ENCODE data around the gene CNTNAP2. TPM values are rescaled to one million over a fixed set of nuclear protein-coding genes. Genes with fewer than 3 reads are reported as not detected.

CNTNAP2 gene
- total and polyA plus RNA-seq, 12 donors = 0.07 to 0.77 (median 0.24) TPM

- Histone ChIP-seq H3K4me3 (no peak overlapping the region), H3K36me3 (no peaks in the 10 kb centered on the region), H3K9me3 (peaks cover 0 to 2% (median 0%) of the 10 kb centered on the region in 11 donors), H3K27me3 (no peaks in the 10 kb centered on the region), H3K27ac (no peak overlapping the region), H3K4me1 (no peaks in the 10 kb centered on the region)
- ATAC-seq = no peak
- DNase-seq = no peak
- TF ChIP-seq, protein P1, sequence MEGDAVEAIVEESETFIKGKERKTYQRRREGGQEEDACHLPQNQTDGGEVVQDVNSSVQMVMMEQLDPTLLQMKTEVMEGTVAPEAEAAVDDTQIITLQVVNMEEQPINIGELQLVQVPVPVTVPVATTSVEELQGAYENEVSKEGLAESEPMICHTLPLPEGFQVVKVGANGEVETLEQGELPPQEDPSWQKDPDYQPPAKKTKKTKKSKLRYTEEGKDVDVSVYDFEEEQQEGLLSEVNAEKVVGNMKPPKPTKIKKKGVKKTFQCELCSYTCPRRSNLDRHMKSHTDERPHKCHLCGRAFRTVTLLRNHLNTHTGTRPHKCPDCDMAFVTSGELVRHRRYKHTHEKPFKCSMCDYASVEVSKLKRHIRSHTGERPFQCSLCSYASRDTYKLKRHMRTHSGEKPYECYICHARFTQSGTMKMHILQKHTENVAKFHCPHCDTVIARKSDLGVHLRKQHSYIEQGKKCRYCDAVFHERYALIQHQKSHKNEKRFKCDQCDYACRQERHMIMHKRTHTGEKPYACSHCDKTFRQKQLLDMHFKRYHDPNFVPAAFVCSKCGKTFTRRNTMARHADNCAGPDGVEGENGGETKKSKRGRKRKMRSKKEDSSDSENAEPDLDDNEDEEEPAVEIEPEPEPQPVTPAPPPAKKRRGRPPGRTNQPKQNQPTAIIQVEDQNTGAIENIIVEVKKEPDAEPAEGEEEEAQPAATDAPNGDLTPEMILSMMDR (IDR thresholded peaks at IDR 0.05) = no peak
- intact Hi-C loops (cut with DNase I) = no loop called here
Observed at GRCh38 chr7:147510201-147510542, 1393.6 kb downstream of the CNTNAP2 start.

DNA sequence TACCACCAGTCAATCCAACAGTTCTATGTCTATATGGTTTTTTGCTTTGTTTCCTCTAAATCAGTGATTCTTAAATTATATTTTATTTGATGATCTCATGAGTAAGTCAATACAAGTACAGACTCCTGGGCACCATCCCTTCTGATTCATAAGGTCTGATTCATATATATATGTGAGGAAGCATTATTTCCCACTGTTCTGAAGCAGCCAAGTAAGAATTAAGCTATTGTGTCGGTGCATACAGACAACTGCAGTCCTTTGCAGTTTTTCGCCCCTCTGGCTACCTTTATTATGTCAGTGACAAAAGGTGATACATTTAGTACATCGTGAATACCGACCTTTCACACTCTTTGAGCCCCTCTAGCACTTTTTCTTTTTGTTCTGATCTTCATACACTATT, 1394.3 kb downstream of the CNTNAP2 start:
- H3K4me3 ChIP-seq = no peak overlapping the region
- ATAC-seq (no peak), DNase-seq (no peak)
- H3K27me3 ChIP-seq = no peaks in the 10 kb centered on the region
- WGBS, 2 donors = 76 to 82% methylated on average over 4 of the region's 4 CpGs
- no peaks in the 10 kb centered on the region for H3K36me3 ChIP-seq
- TF ChIP-seq, protein P1 (IDR thresholded peaks at IDR 0.05) = no peak
- H3K4me1 ChIP-seq = no peaks in the 10 kb centered on the region
- H3K9me3 ChIP-seq = peaks cover 0 to 2% (median 0%) of the 10 kb centered on the region in 11 donors
- intact Hi-C loops (cut with DNase I) = no loop called here
- H3K27ac ChIP-seq = no peak overlapping the region

DNA sequence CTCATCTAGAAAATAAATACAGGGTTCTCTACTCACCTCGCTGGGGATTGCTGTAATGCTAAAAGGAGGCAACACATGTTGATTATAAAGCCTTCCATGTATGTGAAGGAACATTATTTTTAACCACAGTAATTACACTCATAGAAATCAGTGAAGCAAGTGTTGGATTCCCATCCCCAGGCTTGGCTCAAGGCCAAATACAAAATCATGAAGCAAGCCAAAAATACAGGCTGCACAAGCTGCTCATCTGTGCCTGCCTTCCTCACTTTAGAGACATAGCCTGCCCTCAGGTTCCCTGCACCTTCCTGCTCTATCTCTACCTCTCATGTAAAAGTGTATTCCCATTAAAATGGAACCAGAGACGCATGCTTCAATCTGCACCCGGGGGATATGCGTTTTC, 1396.8 kb downstream of the CNTNAP2 start:
- Histone ChIP-seq H3K4me1 (no peaks in the 10 kb centered on the region), H3K9me3 (peaks cover 0 to 2% (median 0%) of the 10 kb centered on the region in 11 donors), H3K4me3 (no peak overlapping the region), H3K36me3 (no peaks in the 10 kb centered on the region), H3K27me3 (no peaks in the 10 kb centered on the region), H3K27ac (no peak overlapping the region)
- ATAC-seq = no peak
- TF ChIP-seq, protein P1 (IDR thresholded peaks at IDR 0.05) = no peak
- DNase-seq = no peak
- WGBS, 2 donors = 46 to 54% methylated on average over 4 of the region's 4 CpGs
- intact Hi-C loops (cut with DNase I) = no loop called here

DNA sequence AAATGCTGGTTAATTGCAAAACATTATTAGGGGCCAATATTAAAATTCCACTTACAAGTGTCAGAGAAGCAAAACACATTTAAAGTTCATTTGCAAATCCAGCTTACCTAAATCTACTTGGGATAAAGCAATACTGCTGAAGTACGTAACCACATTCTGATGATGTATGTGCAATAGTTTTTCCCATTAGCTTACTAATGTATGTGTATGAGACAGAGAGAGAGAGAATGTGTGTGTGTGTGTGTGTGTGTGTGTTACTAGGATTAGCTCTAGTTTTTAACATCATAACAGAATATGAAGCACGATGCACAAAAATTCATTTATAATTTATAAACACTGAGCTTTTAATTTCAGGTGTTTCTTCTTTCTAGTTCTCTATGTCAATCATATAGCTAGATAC, 1399.8 kb downstream of the CNTNAP2 start:
- H3K27ac ChIP-seq = no peak overlapping the region
- H3K36me3 ChIP-seq = no peaks in the 10 kb centered on the region
- no peak for DNase-seq
- intact Hi-C loops (cut with DNase I) = no loop called here
- peaks cover 0 to 4% (median 0%) of the 10 kb centered on the region in 11 donors for H3K9me3 ChIP-seq
- TF ChIP-seq, protein P1 (IDR thresholded peaks at IDR 0.05) = no peak
- H3K27me3 ChIP-seq = no peaks in the 10 kb centered on the region
- H3K4me3 ChIP-seq = no peak overlapping the region
- 91 to 92% methylated on average over 2 of the region's 2 CpGs for WGBS, 2 donors
- ATAC-seq = no peak
- no peaks in the 10 kb centered on the region for H3K4me1 ChIP-seq

GRCh38 chr7:147519062-147519461, 1402.5 kb downstream of the CNTNAP2 start:
- TF ChIP-seq, protein P1 (IDR thresholded peaks at IDR 0.05) = no peak
- DNase-seq (no peak), ATAC-seq (no peak)
- no peaks in the 10 kb centered on the region for H3K4me1 ChIP-seq
- no peak overlapping the region for H3K4me3 ChIP-seq
- H3K27me3 ChIP-seq = peaks cover 0 to 6% (median 0%) of the 10 kb centered on the region in 7 donors
- H3K36me3 ChIP-seq = no peaks in the 10 kb centered on the region
- H3K27ac ChIP-seq = no peak overlapping the region
- intact Hi-C loops (cut with DNase I) = no loop called here
- 35 to 44% methylated on average over 6 of the region's 6 CpGs for WGBS, 2 donors
- H3K9me3 ChIP-seq = peaks cover 0 to 4% (median 0%) of the 10 kb centered on the region in 11 donors

All from heart right ventricle (tissue), 16 donors.